T-helper 17 cell (primary cell): ENCODE data around the gene BEND7. TPM values are rescaled to one million over a fixed set of nuclear protein-coding genes. Genes with fewer than 3 reads are reported as not detected.
"Not testable (repeated sequence)": the region's sequence is repeated elsewhere in the genome, so short reads cannot be mapped to it uniquely, and the experiment has no call there.

Experiments
- ATAC-seq: fragments of 150-1000 bp; cut with Tn5 transposase; 2 replicates; pipeline ENCODE4 v1.10.0; 2021; ENCODE audit warnings: mild to moderate bottlenecking, moderate library complexity
- DNase-seq, 3 donors: peaks; one replicate each; pipeline versions ENCODE4 v3.0.0 to v3.0.0-alpha.2; 2020 to 2021
- H3K9me3 ChIP-seq: one replicate; pipeline ENCODE4 v1.7.0; 2013; ENCODE audit warnings: low read length, mild to moderate bottlenecking; ENCODE audit not compliant: control insufficient read depth, poor library complexity, severe bottlenecking
- H3K27ac Mint-ChIP-seq: one replicate; pipeline ENCODE4 v1.8.0; 2022; ENCODE audit warnings: mild to moderate bottlenecking, moderate library complexity, mixed read lengths
- H3K27me3 Mint-ChIP-seq: one replicate; pipeline ENCODE4 v1.8.0; 2022; ENCODE audit warnings: mixed read lengths
- H3K36me3 Mint-ChIP-seq: one replicate; pipeline ENCODE4 v1.8.0; 2022; ENCODE audit warnings: low read depth, mixed read lengths
- H3K4me1 Mint-ChIP-seq: one replicate; pipeline ENCODE4 v1.8.0; 2022; ENCODE audit warnings: mild to moderate bottlenecking, mixed read lengths
- H3K4me3 Mint-ChIP-seq: one replicate; pipeline ENCODE4 v1.8.0; 2022; ENCODE audit warnings: mild to moderate bottlenecking, moderate library complexity, mixed read lengths
- total RNA-seq, 4 donors: library from RNA in 2 of 4; stranded (reverse) in 2 of 4; gene quantifications; one replicate each; pipeline ENCODE4 v1.2.3 and lab custom pipeline; 2022 to 2026

BEND7 gene
- total RNA-seq, 2 donors from 2014 or later = 0.76 TPM; not detected in 1

- Mint-ChIP-seq H3K27ac (no peak overlapping the region), H3K4me1 (peaks cover 5% of the 10 kb centered on the region), H3K36me3 (no peaks in the 10 kb centered on the region), H3K4me3 (no peak overlapping the region), H3K27me3 (peaks cover 51% of the 10 kb centered on the region)
- DNase-seq (no peak), ATAC-seq (no peak)
- H3K9me3 ChIP-seq = no peaks in the 10 kb centered on the region
These were observed 79.5 kb downstream of the BEND7 start for GRCh38 chr10:13449296-13449695.

- ATAC-seq = no peak
These were observed 80.6 kb downstream of the BEND7 start for GRCh38 chr10:13448216-13448615.

GRCh38 chr10:13445656-13446400, 83.0 kb downstream of the BEND7 start:
- ATAC-seq (no peak), DNase-seq (no peak)
- no peaks in the 10 kb centered on the region for H3K9me3 ChIP-seq
- H3K4me1 Mint-ChIP-seq = no peaks in the 10 kb centered on the region
- no peak overlapping the region for H3K27ac Mint-ChIP-seq
- no peak overlapping the region for H3K4me3 Mint-ChIP-seq
- peaks cover 57% of the 10 kb centered on the region for H3K27me3 Mint-ChIP-seq
- no peaks in the 10 kb centered on the region for H3K36me3 Mint-ChIP-seq

More at GRCh38 chr10:13448216-13448615, 80.6 kb downstream of the BEND7 start:
- DNase-seq = no peak
- H3K27me3 Mint-ChIP-seq = peaks cover 46% of the 10 kb centered on the region
- H3K9me3 ChIP-seq = no peaks in the 10 kb centered on the region
- H3K4me1 Mint-ChIP-seq = no peaks in the 10 kb centered on the region
- no peak overlapping the region for H3K27ac Mint-ChIP-seq
- no peaks in the 10 kb centered on the region for H3K36me3 Mint-ChIP-seq
- no peak overlapping the region for H3K4me3 Mint-ChIP-seq

- peaks cover 68% of the 10 kb centered on the region for H3K27me3 Mint-ChIP-seq
- H3K36me3 Mint-ChIP-seq = peaks cover 2% of the 10 kb centered on the region
- H3K27ac Mint-ChIP-seq = no peak overlapping the region
- DNase-seq = no peak
- H3K9me3 ChIP-seq = no peaks in the 10 kb centered on the region
- no peak overlapping the region for H3K4me3 Mint-ChIP-seq
- no peak for ATAC-seq
- H3K4me1 Mint-ChIP-seq = peaks cover 11% of the 10 kb centered on the region
These were observed 87.3 kb downstream of the BEND7 start for GRCh38 chr10:13441476-13441875.

- Mint-ChIP-seq H3K4me3 (peak overlapping the region; percentile 82), H3K27ac (peak overlapping the region; percentile 83), H3K36me3 (peaks cover 2% of the 10 kb centered on the region), H3K27me3 (peaks cover 61% of the 10 kb centered on the region), H3K4me1 (peaks cover 11% of the 10 kb centered on the region)
- DNase-seq = peak; percentile 35 to 62 (median 43)
- peak; percentile 95 for ATAC-seq
- no peaks in the 10 kb centered on the region for H3K9me3 ChIP-seq
These were observed 88.4 kb downstream of the BEND7 start for GRCh38 chr10:13440185-13441061.

- H3K4me3 Mint-ChIP-seq = peak overlapping the region; percentile 82
- no peaks in the 10 kb centered on the region for H3K9me3 ChIP-seq
- H3K36me3 Mint-ChIP-seq = peaks cover 2% of the 10 kb centered on the region
- no peak for ATAC-seq
- peaks cover 11% of the 10 kb centered on the region for H3K4me1 Mint-ChIP-seq
- H3K27me3 Mint-ChIP-seq = peaks cover 56% of the 10 kb centered on the region
- H3K27ac Mint-ChIP-seq = peak overlapping the region; percentile 83
- DNase-seq = no peak
These were observed 89.3 kb downstream of the BEND7 start for GRCh38 chr10:13439313-13440184.

- DNase-seq (no peak), ATAC-seq (no peak)
- H3K4me3 Mint-ChIP-seq = no peak overlapping the region
- H3K27ac Mint-ChIP-seq = no peak overlapping the region
- H3K27me3 Mint-ChIP-seq = peaks cover 45% of the 10 kb centered on the region
- H3K9me3 ChIP-seq = no peaks in the 10 kb centered on the region
- H3K36me3 Mint-ChIP-seq = peaks cover 2% of the 10 kb centered on the region
- peaks cover 13% of the 10 kb centered on the region for H3K4me1 Mint-ChIP-seq
These were observed 91.7 kb downstream of the BEND7 start for GRCh38 chr10:13437026-13437555.

- not testable (repeated sequence) for H3K27ac Mint-ChIP-seq, H3K9me3 ChIP-seq, H3K4me3 Mint-ChIP-seq, DNase-seq, ATAC-seq, H3K4me1 Mint-ChIP-seq, H3K36me3 Mint-ChIP-seq
- peaks cover 37% of the 10 kb centered on the region for H3K27me3 Mint-ChIP-seq
These were observed 100.9 kb downstream of the BEND7 start for GRCh38 chr10:13427943-13428342.

GRCh38 chr10:13425397-13425796, 103.4 kb downstream of the BEND7 start:
- Mint-ChIP-seq H3K4me3 (no peak overlapping the region), H3K27ac (no peak overlapping the region), H3K27me3 (peaks cover 32% of the 10 kb centered on the region), H3K4me1 (no peaks in the 10 kb centered on the region), H3K36me3 (peaks cover 2% of the 10 kb centered on the region)
- no peaks in the 10 kb centered on the region for H3K9me3 ChIP-seq
- no peak for ATAC-seq
- no peak for DNase-seq

GRCh38 chr10:13422800-13423199, 106.0 kb downstream of the BEND7 start:
- DNase-seq (no peak), ATAC-seq (no peak)
- H3K4me1 Mint-ChIP-seq = no peaks in the 10 kb centered on the region
- H3K9me3 ChIP-seq = no peaks in the 10 kb centered on the region
- H3K27me3 Mint-ChIP-seq = peaks cover 32% of the 10 kb centered on the region
- no peak overlapping the region for H3K27ac Mint-ChIP-seq
- peaks cover 2% of the 10 kb centered on the region for H3K36me3 Mint-ChIP-seq
- H3K4me3 Mint-ChIP-seq = no peak overlapping the region

- H3K27me3 Mint-ChIP-seq = peaks cover 27% of the 10 kb centered on the region
- peaks cover 2% of the 10 kb centered on the region for H3K36me3 Mint-ChIP-seq
- H3K4me1 Mint-ChIP-seq = no peaks in the 10 kb centered on the region
- no peak for DNase-seq
- H3K27ac Mint-ChIP-seq = no peak overlapping the region
- no peak for ATAC-seq
- no peaks in the 10 kb centered on the region for H3K9me3 ChIP-seq
- H3K4me3 Mint-ChIP-seq = no peak overlapping the region
These were observed 107.4 kb downstream of the BEND7 start for GRCh38 chr10:13421382-13421917.

GRCh38 chr10:13420532-13421307, 108.1 kb downstream of the BEND7 start:
- H3K4me3 Mint-ChIP-seq = no peak overlapping the region
- H3K4me1 Mint-ChIP-seq = no peaks in the 10 kb centered on the region
- DNase-seq (no peak), ATAC-seq (no peak)
- peaks cover 25% of the 10 kb centered on the region for H3K27me3 Mint-ChIP-seq
- H3K36me3 Mint-ChIP-seq = no peaks in the 10 kb centered on the region
- no peaks in the 10 kb centered on the region for H3K9me3 ChIP-seq
- H3K27ac Mint-ChIP-seq = no peak overlapping the region
